Uterus (tissue), 4 donors: ENCODE data around the gene ELK3. TPM values are rescaled to one million over a fixed set of nuclear protein-coding genes. Genes with fewer than 3 reads are reported as not detected.

Source experiments
- DNase-seq, 2 donors: peaks; one replicate each; pipeline ENCODE4 v3.0.0-alpha.2; 2019 to 2020
- H3K27ac ChIP-seq, 2 donors: fragments of 200-600 bp; sonication (generic); 1 replicate in 1 of 2; 2 replicates in 1 of 2; pipeline ENCODE4 v1.5.1; 2016 to 2018
- H3K27me3 ChIP-seq, 2 donors: fragments of 200-600 bp; sonication (generic); one replicate each; pipeline ENCODE4 v1.5.1; 2018 to 2019; ENCODE audit warnings: control low read depth in 1 of 2
- H3K36me3 ChIP-seq, 2 donors: fragments of 200-600 bp; sonication (generic); one replicate each; pipeline ENCODE4 v1.5.1; 2019; ENCODE audit warnings: control low read depth in 1 of 2
- H3K4me1 ChIP-seq, 2 donors: fragments of 200-600 bp; sonication (generic); one replicate each; pipeline ENCODE4 v1.5.1; 2018 to 2019; ENCODE audit warnings: control low read depth in 1 of 2
- H3K4me3 ChIP-seq, 2 donors: fragments of 200-600 bp; sonication (generic); 1 replicate in 1 of 2; 2 replicates in 1 of 2; pipeline ENCODE4 v1.5.1; 2018 to 2019; ENCODE audit warnings: mild to moderate bottlenecking in 1 of 2
- H3K9me3 ChIP-seq, 2 donors: fragments of 200-600 bp; sonication (generic); one replicate each; pipeline ENCODE4 v1.5.1; 2019; ENCODE audit warnings: control low read depth in 1 of 2
- POLR2A ChIP-seq, 2 donors: fragments of 450-650 bp; IDR thresholded peaks; one replicate each; pipeline ENCODE4 v1.6.1; 2016; ENCODE audit warnings: antibody characterized with exemption in 2 of 2, mild to moderate bottlenecking in 1 of 2, moderate library complexity in 1 of 2
- intact Hi-C: fragments of 100-400 bp; cut with DNase I; formaldehyde crosslinking; loops from one replicate; pipeline ENCODE4 v1.15.1; 2023; ENCODE audit warnings: low total_unique reads
- total RNA-seq, 4 donors: library from RNA; depleted of rRNA in 3 of 4; stranded (reverse); fragments of >200 nt in 3 of 4; gene quantifications; one replicate each; pipeline versions ENCODE4 v1.1.0 to v1.2.4, GENCODE V29; 2014 to 2023
- TF ChIP-seq, protein P1 (sequence below), 4 experiments: fragments of 200-600 bp in 2 of 4; fragments of 450-650 bp in 2 of 4; sonication (generic) in 2 of 4; IDR thresholded peaks; one replicate each; pipeline ENCODE4 v1.5.1; 2016 to 2019; ENCODE audit warnings: antibody characterized with exemption in 4 of 4, mild to moderate bottlenecking in 2 of 4, moderate library complexity in 1 of 4
- donor health status: DM: yes; HTN: yes; CAD: no.

The ELK3 gene
- total RNA-seq, 4 donors from 2014 or later = 36.8 to 81.1 (median 44.9) TPM

- Histone ChIP-seq H3K9me3 (no peaks in the 10 kb centered on the region), H3K36me3 (no peaks in the 10 kb centered on the region), H3K27me3 (no peaks in the 10 kb centered on the region), H3K4me1 (no peaks in the 10 kb centered on the region), H3K27ac (peak overlapping the region; percentile 7 to 48), H3K4me3 (no peak overlapping the region)
- no peak for DNase-seq
- TF ChIP-seq, protein P1, sequence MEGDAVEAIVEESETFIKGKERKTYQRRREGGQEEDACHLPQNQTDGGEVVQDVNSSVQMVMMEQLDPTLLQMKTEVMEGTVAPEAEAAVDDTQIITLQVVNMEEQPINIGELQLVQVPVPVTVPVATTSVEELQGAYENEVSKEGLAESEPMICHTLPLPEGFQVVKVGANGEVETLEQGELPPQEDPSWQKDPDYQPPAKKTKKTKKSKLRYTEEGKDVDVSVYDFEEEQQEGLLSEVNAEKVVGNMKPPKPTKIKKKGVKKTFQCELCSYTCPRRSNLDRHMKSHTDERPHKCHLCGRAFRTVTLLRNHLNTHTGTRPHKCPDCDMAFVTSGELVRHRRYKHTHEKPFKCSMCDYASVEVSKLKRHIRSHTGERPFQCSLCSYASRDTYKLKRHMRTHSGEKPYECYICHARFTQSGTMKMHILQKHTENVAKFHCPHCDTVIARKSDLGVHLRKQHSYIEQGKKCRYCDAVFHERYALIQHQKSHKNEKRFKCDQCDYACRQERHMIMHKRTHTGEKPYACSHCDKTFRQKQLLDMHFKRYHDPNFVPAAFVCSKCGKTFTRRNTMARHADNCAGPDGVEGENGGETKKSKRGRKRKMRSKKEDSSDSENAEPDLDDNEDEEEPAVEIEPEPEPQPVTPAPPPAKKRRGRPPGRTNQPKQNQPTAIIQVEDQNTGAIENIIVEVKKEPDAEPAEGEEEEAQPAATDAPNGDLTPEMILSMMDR (IDR thresholded peaks at IDR 0.05) = no peak
- TF ChIP-seq POLR2A (IDR thresholded peaks at IDR 0.05) = no peak
- intact Hi-C loops = no loop called here
Measured at GRCh38 chr12:96295532-96296160, 101.5 kb downstream of the ELK3 start.

GRCh38 chr12:96297504-96297903 is 103.3 kb downstream of the ELK3 start:
- no peak overlapping the region for H3K27ac ChIP-seq
- no peaks in the 10 kb centered on the region for H3K9me3 ChIP-seq
- H3K36me3 ChIP-seq = no peaks in the 10 kb centered on the region
- H3K4me1 ChIP-seq = no peaks in the 10 kb centered on the region
- no peaks in the 10 kb centered on the region for H3K27me3 ChIP-seq
- no peak for TF ChIP-seq POLR2A (IDR thresholded peaks at IDR 0.05)
- TF ChIP-seq, protein P1 (IDR thresholded peaks at IDR 0.05) = no peak
- no peak for DNase-seq
- intact Hi-C loops = no loop called here
- no peak overlapping the region for H3K4me3 ChIP-seq

DNA sequence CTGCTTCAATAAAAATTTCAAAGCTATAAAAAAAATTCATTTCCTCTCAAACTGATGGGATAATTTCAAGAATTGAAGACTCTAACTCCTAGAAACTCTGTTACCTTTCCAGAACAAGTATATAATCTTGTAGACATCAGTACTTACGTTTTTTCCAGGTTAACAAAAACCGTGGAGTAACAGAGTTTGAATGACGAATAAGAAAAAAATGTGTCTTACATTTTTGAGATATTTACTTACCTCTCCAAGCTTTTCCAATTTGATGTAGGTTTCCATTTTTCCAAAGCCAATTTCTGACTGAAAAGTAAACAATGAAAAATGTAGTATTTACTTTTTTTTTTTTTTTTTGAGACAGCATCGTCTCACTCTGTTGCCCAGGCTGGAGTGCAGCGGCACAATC is 105.9 kb downstream of the ELK3 start:
- TF ChIP-seq, protein P1 (IDR thresholded peaks at IDR 0.05) = no peak
- TF ChIP-seq POLR2A (IDR thresholded peaks at IDR 0.05) = no peak
- Histone ChIP-seq H3K27me3 (no peaks in the 10 kb centered on the region), H3K4me1 (no peaks in the 10 kb centered on the region), H3K36me3 (no peaks in the 10 kb centered on the region), H3K27ac (no peak overlapping the region), H3K4me3 (no peak overlapping the region), H3K9me3 (no peaks in the 10 kb centered on the region)
- DNase-seq = no peak
- intact Hi-C loops = no loop called here

GRCh38 chr12:96301732-96302131 is 107.6 kb downstream of the ELK3 start:
- H3K27ac ChIP-seq = no peak overlapping the region
- H3K4me1 ChIP-seq = no peaks in the 10 kb centered on the region
- no peaks in the 10 kb centered on the region for H3K36me3 ChIP-seq
- no peaks in the 10 kb centered on the region for H3K27me3 ChIP-seq
- intact Hi-C loops = no loop called here
- TF ChIP-seq, protein P1 (IDR thresholded peaks at IDR 0.05) = no peak
- TF ChIP-seq POLR2A (IDR thresholded peaks at IDR 0.05) = no peak
- no peak for DNase-seq
- H3K4me3 ChIP-seq = no peak overlapping the region
- H3K9me3 ChIP-seq = no peaks in the 10 kb centered on the region

DNA sequence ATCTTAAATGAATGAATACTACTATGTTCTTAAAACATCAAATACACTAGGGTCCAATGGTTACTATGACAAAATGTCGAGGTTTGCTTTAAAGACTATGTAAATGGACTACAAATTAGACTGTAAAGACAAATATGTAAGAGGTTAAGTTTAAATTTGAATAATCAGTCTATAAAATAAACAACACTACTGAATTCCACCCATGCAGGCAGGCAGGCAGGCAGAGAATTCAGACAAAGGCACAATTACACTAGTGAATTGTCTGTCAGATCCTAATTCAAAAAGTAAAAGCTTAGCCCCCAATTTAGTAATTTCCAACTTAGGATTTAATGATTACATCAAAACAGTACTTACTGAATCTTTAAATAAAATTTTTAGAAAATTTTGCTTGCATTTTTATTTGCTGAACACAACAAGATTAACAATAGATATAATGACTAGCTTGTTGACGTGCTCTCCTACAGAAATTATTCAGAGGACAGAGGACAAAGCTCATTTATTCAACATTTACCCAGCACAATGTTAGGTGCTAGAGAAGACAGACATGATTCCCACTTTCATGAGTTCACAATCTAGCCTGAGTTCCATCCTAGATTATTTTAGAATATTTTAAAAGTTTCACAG is 108.6 kb downstream of the ELK3 start:
- no peak for TF ChIP-seq POLR2A (IDR thresholded peaks at IDR 0.05)
- TF ChIP-seq, protein P1 (IDR thresholded peaks at IDR 0.05) = no peak
- Histone ChIP-seq H3K4me1 (no peaks in the 10 kb centered on the region), H3K4me3 (no peak overlapping the region), H3K27ac (peak overlapping the region in 1 of 2 donors; percentile 22), H3K27me3 (no peaks in the 10 kb centered on the region), H3K9me3 (no peaks in the 10 kb centered on the region), H3K36me3 (no peaks in the 10 kb centered on the region)
- no peak for DNase-seq
- intact Hi-C loops = no loop called here
